T-helper 2 cell treated with Interferon-gamma antibody and Interleukin-4, amounts not matched to agents 100 ng/mL and 5 ng/mL, for 36 hours (primary cell): ENCODE results near the gene STRBP. TPM values are rescaled to one million over a fixed set of nuclear protein-coding genes. Genes with fewer than 3 reads are reported as not detected.
"Not testable (repeated sequence)": the region's sequence is repeated elsewhere in the genome, so short reads cannot be mapped to it uniquely, and the experiment has no call there.

Source experiments
- intact Hi-C: fragments of 100-400 bp; cut with micrococcal nuclease; formaldehyde crosslinking; loops from one replicate; pipeline ENCODE4 v1.15.1; 2023
- total RNA-seq: library from RNA; stranded (reverse); gene quantifications from 2 replicates; pipeline ENCODE4 v1.2.3, GENCODE V29; 2022

Gene STRBP
- total RNA-seq, 1 donor from 2014 or later, result 18.2 TPM

DNA sequence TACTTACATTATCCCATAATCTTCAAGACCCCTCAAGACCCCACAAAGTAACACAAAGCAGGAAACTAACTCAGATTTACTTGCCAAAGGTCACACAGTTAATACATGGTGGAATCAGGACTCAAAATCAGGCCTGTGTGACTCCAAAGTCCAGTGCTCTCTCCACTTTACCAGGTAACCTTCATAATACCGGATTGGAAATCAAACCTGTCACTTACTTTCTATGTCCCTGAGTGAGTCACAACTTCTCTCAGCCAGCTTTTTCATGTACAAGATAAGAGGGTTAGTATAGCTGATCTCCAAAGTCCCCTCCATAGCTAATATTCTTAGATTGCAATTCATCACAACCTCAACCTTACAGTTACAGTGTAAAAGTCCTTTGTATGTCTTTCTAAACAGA, 17.1 kb downstream of the STRBP start:
- intact Hi-C loops, result no loop called here

DNA sequence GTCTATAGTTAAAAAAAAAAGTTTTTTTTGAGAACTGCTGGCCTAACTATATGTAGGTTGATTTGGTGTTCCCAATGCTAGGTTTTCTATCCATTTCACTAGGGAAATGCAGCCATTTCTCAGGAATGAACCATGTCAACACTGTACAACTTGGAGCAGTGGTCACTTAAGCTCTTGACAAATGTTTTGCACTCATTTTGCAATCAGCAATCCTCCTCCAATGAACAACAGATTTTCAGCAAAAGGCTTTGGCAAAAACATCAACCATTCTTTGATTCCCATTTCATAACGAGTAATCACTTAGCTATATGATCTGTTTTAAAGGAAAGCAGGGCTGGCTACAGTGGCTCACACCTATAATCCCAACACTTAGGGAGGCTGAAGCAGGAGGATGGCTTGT, 17.9 kb downstream of the STRBP start:
- intact Hi-C loops, result no loop called here

DNA sequence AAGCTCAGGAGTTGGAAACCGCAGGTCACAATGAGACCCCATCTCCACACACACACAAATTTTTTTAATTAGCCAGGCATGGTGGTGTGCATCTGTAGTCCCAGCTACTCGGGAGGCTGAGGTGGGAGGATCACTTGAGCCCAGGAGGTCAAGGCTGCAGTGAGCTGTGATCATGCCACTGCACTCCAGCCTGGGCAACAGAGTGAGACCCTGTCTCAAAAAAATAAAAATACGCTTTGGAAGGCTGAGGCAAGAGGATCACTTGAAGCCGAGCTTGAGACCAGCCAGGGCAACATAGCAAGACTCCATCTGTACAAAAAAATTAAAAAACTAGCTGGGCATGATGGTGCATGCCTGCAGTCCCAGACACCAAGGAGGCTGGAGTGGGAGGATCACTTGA, 19.2 kb downstream of the STRBP start:
- intact Hi-C loops, result not testable (repeated sequence)

DNA sequence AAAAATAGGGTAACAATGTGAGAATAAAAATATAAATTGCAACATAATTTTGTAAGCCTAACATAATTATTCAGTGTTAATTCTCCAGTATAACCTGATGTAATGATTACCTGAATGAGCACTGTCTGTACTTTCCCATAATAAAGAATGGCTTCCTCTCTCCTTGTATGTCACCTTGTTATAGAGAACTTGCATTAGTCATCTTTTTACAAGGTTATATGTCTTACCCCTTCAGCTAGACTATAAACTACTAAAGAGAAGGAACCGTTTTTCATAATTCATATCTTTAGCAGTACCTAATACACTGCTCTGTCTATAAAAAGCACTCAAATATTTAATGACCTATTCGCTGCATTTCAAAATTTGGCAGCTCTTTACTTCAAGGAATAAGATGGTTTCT, 19.8 kb downstream of the STRBP start:
- intact Hi-C loops, result no loop called here

DNA sequence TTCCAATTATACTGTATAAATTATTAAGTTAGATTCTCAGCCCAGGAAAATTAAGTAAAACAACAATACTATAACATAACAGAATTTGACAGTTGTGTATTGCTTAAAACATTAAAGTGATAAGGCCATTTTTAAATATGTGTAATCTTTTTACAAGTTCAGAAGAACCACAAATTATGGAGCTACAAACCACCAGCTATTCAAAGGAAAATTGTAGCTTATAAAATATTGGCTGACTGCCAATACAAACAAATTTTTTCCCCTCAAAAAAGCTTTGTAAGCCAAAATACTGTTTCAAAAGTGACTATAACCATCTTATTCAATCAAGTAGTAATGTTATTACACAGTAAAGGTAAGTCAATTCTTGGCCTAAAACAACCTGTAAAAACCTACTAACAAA, 21.9 kb downstream of the STRBP start:
- intact Hi-C loops, result no loop called here

DNA sequence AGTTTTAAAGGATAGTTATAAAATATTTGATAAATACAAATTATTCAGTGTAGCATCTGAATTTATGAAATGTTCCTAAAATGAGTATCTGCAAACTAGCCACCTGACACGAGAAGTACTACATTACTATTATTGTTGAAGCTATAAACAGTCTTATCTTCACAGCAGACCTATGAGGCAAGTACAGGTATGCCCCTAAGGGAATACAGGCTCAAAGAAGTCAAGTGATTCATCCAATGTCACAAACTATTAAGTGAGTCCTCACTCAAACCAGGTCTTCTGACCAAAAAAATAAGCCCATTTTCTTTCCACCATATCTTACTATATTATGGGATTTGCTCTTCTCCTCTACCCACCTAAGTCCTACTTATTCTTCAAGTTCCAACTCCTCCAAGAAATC, 28.7 kb downstream of the STRBP start:
- intact Hi-C loops, result no loop called here

DNA sequence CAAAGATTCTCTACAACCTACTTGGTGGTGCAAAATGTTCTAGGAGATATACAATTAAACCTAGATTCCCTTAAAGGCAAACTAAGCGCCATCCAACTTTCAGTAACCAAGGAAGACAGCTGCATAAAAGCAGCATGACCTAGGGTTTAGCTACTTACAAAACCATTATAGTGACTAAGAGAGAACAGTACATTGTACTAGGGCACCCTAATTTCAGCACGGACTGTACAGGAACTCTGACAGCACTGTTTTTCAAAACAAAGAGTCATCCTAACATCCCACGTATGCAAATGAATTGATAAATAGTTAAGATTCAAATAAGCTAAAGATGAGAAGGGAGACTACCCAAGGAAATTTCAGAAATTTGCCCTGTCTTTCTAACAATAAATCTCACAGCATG, 30.0 kb downstream of the STRBP start:
- intact Hi-C loops, result no loop called here

DNA sequence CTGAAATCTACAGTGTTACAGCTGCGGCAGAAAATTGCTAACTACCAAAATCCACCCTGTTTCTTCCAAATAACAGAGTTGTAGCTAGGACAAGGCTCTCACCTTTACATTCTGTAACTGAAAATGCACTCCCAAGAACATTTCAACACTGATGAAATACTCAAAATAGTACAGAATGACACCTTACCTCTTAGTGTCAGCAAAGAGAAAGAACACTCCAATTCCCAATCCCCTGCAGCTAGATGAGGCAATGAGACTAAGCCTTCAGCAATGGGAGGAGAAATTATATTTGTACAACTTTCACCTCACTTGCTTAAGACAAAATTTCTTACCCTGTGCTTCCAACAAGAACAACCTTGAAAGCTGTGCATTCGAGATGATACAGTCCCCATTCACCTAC, 31.2 kb downstream of the STRBP start:
- intact Hi-C loops, result no loop called here

DNA sequence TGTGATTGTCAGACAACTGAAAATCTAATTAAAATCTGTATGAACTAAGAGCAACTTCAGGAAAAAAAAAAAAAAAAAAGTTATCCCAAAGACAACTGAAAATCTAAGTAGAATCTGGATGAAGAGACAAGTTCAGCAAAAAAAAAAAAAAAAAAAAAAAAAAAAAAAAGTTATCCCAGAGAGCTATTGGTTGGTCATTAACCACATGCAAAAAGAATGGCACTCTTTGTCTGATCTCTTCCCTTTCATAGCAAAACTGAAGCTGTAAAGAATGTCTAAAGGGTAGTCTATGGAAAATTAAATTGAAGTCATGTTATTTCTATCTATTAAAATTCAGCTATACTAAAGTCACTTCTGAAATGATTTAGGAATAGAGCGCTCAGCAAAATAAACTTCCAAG, 32.9 kb downstream of the STRBP start:
- intact Hi-C loops, result no loop called here

DNA sequence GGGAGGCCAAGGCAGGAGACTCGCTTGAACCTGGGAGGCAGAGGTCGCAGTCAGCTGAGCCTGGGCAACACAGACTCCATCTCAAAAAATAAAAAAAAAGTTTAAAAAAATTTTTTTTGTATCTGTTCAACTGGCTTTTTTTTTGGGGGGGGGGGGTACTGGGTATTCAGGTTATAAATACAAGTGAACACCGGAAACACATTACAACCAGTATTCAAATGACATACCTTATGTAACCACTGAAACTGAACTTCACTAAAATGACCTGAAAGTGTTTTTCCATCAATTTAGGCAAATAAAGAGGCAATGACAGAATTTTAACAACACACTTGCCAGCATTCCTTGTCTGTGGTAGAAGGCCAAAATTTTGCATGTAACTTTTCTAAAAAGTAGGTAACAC, 33.5 kb downstream of the STRBP start:
- intact Hi-C loops, result no loop called here

DNA sequence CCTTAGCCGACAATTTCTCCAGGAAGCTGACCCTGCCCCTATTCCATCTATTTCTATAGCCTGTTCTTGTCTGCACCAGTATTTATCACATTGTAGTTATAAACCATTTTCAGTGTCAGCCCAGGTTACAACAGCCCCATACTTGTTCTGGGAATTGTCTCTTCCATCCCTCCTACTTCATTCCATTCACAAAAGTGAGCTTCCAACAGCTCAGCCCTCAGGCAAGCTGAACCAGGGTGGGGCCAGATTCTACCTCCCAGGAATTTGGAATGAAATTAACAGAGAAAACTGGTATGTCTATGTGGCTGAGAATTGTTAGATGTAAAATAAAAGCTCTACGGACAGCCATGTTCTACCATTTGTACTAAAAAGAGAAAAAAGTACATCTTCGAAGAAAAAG, 36.1 kb downstream of the STRBP start:
- intact Hi-C loops, result no loop called here

DNA sequence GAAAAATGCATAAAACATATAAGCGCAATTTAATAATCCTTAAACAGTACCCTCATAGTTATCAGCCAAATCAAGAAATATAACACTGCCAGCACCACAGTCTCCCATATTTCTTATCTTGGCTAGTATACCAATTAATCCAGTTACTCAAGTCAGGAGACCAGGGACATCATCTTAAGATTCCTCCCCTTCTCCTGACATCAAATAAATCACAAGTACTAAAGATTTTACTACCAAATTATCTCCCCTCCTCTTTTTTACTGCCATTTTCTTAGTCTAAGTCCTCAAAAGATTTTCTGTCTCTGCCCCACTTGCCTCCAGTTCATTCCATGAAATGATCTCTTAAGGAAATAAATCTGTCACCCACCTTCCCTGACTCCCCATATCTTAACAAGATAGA, 37.0 kb downstream of the STRBP start:
- intact Hi-C loops, result no loop called here

DNA sequence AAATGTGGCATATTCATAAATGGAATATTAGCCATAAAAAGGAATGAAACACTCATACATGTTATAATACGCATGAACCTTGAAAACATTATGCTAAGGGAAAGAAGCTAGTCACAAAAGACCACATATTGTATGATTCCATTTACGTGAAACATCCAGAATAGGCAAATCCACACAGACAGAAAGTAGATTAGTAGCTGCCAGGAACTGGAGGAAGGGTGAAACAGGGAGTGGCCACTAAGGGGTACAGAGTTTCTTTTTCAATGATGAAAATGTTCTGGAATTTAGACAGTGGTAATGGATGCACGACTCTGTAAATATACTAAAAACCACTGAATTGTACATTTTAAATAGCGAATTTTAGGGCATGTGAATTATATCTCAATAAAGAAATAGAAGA, 39.4 kb downstream of the STRBP start:
- intact Hi-C loops, result no loop called here

DNA sequence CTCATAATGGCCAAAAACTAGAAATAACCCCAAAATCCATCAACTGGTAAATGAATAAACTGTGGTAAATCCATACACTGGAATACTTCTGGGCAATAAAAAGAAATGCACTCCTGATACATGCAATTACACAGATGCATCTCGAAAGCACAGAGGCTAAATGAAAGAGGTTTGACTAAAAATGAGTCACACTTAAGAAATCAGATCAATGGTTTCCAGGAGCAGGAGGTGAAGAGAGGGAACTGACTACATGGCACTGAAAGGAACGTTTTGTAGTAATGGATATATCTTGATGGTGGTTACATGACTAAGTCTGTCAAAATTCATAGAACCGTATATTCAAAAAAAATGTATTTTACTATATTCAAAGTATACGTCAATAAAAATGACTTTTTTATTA, 42.4 kb downstream of the STRBP start:
- intact Hi-C loops, result no loop called here

DNA sequence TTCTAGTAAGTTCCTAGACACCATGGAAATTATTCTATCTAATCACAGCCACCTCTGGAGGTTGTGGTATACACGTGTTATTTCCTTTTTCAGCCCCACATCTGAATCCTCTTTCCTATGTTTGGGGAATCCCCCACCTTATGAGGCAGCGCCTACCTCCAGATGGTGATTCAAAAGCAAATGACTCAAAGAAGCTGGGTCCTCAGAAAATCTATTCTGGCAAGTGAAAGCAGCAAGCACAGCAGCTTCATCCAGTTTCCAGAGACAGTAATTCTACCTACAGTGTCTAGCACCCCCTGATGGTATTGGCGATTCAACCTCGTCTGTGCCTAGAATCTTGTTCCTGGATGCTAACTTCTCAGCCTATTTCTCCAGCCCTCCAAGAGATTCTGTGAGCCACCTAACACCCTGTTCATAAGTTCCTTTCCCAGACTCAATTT, 43.0 kb downstream of the STRBP start:
- intact Hi-C loops, result no loop called here

DNA sequence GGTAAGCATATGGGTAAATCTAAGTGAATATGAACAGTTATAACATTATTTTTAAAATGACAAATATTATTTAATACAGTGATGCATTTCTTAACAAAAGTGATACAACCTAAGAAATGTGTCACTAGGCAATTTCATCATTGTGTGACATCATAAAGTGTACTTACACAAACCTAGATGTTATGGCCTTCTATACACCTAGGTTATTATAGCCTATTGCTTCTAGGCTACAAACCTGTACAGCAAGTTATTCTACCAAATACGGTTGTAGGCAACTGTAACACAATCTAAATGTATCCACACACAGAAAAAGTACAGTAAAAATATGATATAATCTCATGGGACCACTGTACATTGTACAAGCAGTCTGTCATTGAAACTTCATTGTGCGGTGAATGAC, 48.3 kb downstream of the STRBP start:
- intact Hi-C loops, result no loop called here

DNA sequence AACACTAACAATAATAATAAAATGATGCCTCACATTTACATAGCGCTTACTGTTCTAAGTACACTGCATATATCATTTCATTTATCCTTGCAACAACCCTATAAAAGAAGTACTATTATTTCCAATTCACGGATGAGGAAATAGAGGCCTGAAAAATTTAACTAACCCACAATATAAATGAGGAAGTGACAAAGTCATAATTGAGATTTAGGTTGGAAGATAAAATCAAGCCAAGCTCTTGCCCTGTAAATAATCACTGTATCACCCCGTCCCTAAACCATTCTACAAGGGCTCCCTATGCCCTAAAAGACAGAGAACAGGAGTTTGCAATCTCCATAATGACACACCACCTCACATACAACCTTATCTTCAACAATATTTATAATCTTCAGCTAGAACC, 49.6 kb downstream of the STRBP start:
- intact Hi-C loops, result no loop called here

DNA sequence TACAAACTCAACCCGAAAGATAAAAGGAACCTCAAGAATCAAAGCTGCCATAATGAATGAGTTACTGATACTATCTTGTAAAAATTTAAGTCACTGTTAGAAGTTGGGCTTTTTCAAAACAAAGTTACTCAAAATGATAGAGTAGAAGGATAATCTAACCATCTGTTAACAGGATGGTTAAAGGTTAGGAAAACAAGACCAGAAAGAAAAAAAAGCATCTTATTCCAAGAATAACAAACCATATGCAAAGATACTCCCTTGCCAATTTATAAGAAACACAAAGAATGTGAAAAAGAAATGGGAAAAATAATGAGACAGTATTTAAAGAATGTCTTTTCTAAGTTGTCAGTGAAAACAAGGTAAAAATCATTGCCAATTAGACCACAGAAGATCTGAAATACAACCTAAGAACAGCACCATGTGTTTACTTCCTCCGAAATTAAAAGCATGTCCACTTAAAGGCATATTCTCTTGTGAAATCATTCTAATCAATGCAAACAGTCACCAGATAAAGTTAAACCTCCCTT, 51.2 kb downstream of the STRBP start:
- intact Hi-C loops, result no loop called here

DNA sequence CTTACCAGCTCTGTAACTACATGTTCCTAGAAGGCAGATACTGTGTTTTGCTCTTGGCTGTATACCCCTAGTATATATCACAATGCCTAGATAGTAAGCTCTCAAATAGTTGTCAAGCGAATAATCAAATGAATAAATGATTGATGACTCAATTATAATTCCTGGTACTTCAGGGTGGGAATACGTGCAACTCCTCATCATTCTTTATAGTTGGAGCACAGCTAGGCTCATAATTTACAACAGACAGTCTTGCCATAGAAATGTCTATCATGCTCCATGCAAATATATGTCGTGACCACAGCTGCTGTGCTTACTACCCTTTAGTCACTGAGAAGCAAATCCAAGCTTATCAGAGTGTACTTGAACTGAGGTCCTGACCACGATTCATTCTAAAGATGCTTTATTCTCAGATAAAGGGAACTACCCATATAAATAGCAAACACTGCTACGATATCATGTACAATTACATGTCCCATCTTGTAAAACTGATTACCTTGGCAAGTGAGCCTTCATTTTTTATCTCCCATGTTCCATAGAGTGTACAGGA, 52.1 kb downstream of the STRBP start:
- intact Hi-C loops, result no loop called here

DNA sequence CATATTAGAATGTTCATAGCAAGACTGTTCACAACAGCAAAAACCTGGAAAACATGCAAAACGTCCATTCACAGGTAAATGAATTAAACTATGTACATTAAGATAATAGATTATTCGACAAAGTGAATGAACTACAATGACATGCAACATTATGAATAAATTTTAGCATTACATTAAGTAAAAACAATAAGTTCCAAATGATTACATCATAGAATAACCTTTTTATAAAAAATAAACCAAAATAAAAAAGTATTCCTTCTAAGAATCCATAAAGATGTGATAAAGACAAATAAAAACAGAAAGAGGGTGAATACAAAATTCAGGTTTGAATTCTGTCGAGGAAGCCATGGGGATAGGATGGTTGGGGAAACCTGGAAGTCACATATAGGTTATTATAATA, 57.3 kb downstream of the STRBP start:
- intact Hi-C loops, result no loop called here

DNA sequence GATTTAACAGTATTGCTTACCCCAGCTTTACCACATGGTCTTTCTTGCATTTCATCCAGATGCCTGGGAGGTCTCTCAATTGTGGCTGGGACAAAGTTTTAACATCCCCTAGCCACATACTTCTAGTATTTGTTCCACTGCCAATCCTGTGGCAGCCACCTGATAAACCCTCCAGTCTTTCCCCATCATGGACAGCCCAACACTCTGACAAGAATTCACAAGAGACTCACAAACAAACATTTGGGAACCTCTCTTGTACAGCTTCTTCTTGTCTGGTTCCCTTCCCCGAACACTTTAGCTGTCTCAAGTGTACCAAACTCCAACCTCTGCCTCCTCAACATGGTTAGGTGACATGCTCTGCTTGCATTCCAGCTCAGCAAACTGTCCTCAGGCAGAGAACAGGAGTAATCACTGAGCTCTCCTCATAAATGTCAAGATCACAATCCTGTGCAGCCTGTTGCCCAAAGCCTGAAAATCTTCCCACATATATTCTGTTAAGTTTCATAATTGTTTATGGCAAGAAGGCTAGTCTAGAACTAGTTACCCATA, 59.7 kb downstream of the STRBP start:
- intact Hi-C loops, result no loop called here

DNA sequence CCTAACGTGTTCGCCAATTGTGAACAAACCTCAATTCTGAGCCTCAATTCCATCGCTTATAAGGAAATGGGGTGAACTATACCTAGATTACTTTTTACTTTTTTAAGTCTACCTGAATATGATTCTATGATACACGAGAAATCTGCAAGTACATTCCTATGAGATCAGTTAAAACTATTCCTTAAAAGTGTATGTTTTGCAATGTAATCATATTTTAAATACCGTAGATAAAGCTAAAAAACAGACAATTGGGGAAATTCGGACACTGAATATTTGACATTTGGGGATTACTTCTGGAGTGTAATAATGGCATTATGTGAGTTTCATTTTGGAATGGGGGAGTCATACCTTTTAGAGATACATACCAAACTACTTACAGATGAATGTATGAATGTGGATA, 62.3 kb downstream of the STRBP start:
- intact Hi-C loops, result no loop called here

DNA sequence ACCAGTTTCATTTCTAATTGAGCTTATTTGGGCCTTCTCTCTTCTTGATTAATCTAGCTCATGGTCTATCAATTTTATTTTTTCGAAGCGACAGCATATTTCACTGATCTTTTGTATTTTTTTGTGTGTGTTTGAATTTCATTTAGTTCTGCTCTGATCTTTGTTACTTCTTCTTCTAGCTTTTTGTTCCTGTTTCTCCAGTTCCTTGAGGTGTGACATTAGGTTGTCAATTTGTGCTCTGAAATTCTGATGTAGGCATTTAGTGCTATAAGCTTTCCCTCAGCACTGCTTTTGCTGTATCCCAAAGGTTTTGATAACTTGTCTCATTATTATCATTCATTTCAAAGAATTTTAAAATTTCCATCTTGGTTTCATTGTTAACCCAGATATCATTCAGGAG, 67.3 kb downstream of the STRBP start:
- intact Hi-C loops, result no loop called here

DNA sequence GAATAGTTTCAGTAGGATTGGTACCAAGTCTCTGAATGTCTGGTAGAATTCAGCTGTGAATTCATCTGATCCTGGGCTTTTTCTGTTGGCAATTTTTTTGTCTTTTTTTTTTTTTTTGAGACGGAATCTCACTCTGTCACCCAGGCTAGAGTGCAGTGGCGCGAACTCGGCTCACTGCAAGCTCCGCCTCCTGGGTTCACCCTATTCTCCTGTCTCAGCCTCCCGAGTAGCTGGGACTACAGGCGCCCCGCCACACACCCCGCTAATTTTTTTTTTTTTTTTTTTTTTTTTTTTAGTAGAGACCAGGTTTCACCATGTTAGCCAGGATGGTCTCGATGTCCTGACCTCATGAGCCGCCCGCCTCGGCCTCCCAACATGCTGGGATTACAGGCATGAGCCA, 67.9 kb downstream of the STRBP start:
- intact Hi-C loops, result not testable (repeated sequence)
